Ovary (tissue), 3 donors: Measurements from ENCODE around the gene GNG12.

Experiments used
- CTCF ChIP-seq, 3 donors: fragments of 450-650 bp in 2 of 3; fragments of 200-600 bp in 1 of 3; IDR thresholded peaks; one replicate each; pipeline versions ENCODE4 v1.5.1 to v1.8.0; 2016 to 2022; ENCODE audit warnings: antibody characterized with exemption in 3 of 3, mild to moderate bottlenecking in 1 of 3
- EP300 ChIP-seq: sonication (generic); formaldehyde crosslinking; IDR thresholded peaks from one replicate; pipeline ENCODE4 v1.6.1; 2017; ENCODE audit warnings: antibody characterized with exemption
- POLR2A ChIP-seq: fragments of 450-650 bp; IDR thresholded peaks from one replicate; pipeline ENCODE4 v1.6.1; 2017; ENCODE audit warnings: antibody characterized with exemption, mild to moderate bottlenecking, moderate library complexity
- donor health status: DM: no; HTN: no; CAD: no.

- no peak for TF ChIP-seq CTCF (IDR thresholded peaks at IDR 0.05)
- no peak for TF ChIP-seq EP300
- TF ChIP-seq POLR2A = no peak
These were observed 159.6 kb downstream of the GNG12 start for GRCh38 chr1:67673468-67674201.
